Neural cell (in vitro differentiated cells): ENCODE results near the gene LRP8.

Experiments used
- CTCF ChIP-seq: fragments of 450-650 bp; IDR thresholded peaks from 2 replicates; pipeline ENCODE4 v1.5.1; 2014; ENCODE audit warnings: antibody characterized with exemption, mild to moderate bottlenecking, moderate library complexity; ENCODE audit not compliant: poor library complexity, severe bottlenecking
- EZH2 ChIP-seq: fragments of 200-600, 300-800 bp; shearing (Covaris generic), sonication (generic); IDR thresholded peaks from 2 replicates; pipeline ENCODE4 v1.6.1; 2014; ENCODE audit warnings: antibody characterized with exemption, low read length, borderline replicate concordance, mild to moderate bottlenecking; ENCODE audit not compliant: insufficient read depth, poor library complexity, severe bottlenecking
- POLR2AphosphoS5 ChIP-seq: IDR thresholded peaks from 2 replicates; pipeline ENCODE4 v1.6.1; 2012

GRCh38 chr1:53273526-53273925 lies 54.3 kb downstream of the LRP8 start:
- TF ChIP-seq CTCF: no peak
- no peak for TF ChIP-seq POLR2AphosphoS5
- TF ChIP-seq EZH2: no peak
